ENCODE data around the gene ETAA1.

ETAA1 gene

DNA sequence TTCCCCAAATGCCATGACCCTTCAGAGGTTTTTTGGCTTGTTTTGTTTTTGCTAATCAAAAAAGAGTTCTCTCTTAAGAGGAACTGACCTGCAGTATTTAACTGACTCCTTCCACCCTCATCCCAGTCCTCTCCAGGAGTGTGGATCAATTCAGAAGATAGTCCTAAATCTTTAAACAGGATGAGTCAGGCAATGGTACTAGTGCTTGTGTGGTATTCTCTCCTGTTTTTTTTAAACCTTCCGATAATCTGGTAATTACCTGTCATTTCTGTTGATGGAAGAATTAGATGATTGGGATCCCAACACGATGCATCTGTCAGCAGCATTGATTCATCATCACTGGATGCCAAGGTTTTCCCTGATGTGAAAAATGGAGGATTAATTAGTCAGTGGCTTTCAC is 41.2 kb downstream of the ETAA1 start:
- DNase-seq, result no peak

DNA sequence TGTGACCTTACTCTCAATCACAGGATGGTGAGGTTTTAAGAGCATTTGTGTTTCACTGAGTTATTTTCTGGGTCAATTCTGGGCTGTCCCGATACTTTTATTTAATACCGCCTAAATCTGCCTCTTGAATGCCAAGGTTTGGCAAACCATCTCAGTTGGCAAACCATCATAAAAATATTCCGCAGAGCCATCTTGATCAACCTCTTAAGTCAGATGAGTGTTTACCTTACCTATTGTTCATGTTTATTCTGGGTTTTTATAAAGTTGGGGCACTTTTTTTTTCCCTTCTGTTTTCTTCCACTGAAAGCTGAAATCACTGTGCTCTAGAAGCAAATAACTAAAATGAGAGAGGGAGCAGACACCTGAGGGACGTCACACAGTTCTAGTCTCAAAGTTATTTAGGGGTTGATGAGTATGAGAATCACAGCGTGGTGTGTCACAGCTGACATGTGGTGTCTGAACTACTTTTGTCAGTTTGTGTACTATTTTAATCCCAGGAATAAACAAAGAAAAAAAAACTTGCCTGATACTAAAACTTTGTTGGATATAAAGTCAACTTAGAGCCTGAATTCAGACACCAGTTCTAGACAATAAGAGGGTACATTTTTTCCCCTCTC is 48.6 kb downstream of the ETAA1 start:
- no peak for DNase-seq

DNA sequence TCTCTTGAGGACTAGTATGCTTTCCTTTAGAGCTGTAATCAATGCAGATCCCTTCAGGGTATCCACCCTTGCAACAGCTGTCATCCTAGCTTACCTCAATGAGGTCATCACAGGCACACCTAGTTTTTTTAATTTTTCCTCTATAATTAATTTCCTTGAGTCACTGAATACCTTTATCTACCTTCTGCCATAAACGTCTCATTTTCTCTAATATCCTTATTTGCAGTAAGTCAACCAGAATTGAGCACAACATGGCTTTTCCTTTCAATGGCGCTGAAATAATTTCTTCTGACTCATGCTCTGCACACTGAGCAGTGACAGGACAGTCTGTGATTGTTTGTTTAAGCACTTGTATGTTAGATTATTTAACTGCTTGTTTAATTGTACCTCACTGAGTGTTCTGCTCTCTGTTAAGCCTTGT is 49.4 kb downstream of the ETAA1 start:
- no peak for DNase-seq

DNA sequence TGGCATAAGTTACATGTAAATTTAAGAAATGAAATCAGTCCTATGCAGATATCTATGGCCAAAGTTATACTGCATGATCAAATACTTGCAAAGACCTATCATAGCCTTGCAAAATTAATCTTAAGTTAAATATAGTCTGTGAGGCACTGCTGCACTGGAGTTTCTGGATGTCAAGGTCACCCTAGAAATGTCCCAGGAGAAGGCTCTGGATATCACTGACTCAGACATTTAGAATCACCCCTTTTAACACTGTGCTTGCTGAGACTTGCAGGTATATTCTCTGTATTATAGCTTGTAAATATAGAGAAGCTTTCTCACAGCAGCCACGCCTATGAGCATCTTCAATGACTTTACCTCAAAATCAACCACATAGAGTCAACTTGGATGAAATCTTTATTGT is 51.5 kb downstream of the ETAA1 start:
- DNase-seq, result no peak

- no peak for DNase-seq
Measured at GRCh38 chr2:67451086-67451832, 54.1 kb downstream of the ETAA1 start.

DNA sequence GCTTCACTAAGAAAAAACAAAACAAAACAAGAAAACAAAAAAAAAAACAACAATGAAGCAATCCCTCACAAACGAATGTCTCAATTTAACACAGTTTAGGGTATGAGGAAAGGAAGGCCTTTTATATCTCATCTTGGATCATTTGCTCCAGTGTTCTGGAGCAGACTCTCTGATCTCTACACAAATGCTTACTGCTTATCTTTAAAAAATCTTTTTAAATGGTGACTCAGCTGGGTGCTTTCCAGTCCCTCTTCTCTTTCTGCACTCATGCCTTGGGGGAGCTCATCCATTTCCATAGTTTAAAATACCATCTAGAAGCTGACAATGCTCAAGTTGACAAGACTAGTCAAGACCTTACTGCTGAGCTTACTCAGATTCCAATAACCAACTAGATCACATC is 56.2 kb downstream of the ETAA1 start:
- no peak for DNase-seq

GRCh38 chr2:67455219-67456142 is 58.3 kb downstream of the ETAA1 start:
- DNase-seq, result no peak

GRCh38 chr2:67456428-67456827 is 59.3 kb downstream of the ETAA1 start:
- DNase-seq, result no peak

DNA sequence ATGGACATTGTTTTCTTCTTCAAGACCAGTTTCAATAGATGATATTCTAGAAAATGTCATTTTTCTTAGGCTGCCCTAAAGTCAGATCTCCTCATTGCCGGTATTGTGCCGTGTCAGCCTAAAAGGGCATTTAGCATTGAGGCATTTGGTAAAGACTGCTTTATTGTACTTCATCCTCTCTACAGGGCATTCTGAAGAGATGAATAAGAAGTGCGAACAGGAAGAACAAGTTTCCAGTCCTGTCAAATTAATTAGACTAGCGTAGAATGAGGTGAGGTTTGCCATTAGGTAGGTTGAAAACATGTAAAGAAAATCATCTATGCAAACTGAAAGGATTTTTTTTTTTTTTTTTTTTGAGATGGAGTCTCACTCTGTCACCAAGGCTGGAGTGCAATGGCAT is 60.6 kb downstream of the ETAA1 start:
- DNase-seq, result no peak

DNA sequence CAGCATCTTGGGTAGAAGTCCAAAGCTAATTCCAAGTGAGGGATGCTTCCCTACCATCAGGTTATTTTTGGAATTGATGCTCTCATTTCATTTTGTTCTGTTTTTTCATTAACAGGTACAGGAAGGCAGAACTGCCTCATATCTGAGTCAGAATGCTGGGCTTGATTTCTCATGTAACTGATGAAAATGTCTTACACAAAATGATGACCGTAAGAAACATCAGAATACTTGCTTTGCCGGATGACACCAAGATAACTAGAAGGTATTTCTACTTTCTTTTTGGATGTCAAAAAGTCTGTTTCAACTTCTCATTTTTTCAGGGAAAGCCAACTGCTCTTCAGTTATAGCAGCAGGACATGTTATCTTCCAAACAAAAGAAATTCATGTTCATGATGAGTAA is 62.6 kb downstream of the ETAA1 start:
- DNase-seq, result no peak

Data from T-helper 1 cell (primary cell).